ENCODE measurements around the gene GIMD1.

- TF ChIP-seq CTCF (IDR thresholded peaks at IDR 0.05) (no peak), YY1 (IDR thresholded peaks at IDR 0.05; ENCODE audit: low read depth) (no peak), GABPA (IDR thresholded peaks at IDR 0.05; ENCODE audit: low read depth) (no peak)
These were observed 51.7 kb downstream of the GIMD1 start for GRCh38 chr4:106316773-106317409.

All from SK-N-SH (cell line).